ENCODE data around the gene ETNK2. TPM values are rescaled to one million over a fixed set of nuclear protein-coding genes. Genes with fewer than 3 reads are reported as not detected.

Gene ETNK2
- total and polyA plus RNA-seq, 2 of the 13 experiments (the other 11 are each of a cell fraction or from before 2014, with no cell fraction given) = 15.5 to 42.8 TPM

- TF ChIP-seq CSRNP1 (CRISPR knock-in tag; IDR thresholded peaks at IDR 0.05) (no peak), ZNF430 (CRISPR knock-in tag; IDR thresholded peaks at IDR 0.05) (no peak), RAD21 (CRISPR knock-in tag; IDR thresholded peaks at IDR 0.05) (peak; percentile 92), AGO2 (optimal IDR thresholded peaks at IDR 0.05; ENCODE audit: low read depth, low read length) (no peak), SAFB2 (CRISPR knock-in tag; IDR thresholded peaks at IDR 0.05; ENCODE audit: borderline replicate concordance, low read depth) (no peak), ZBTB42 (CRISPR knock-in tag; IDR thresholded peaks at IDR 0.05) (no peak), ZNF687 (CRISPR knock-in tag; IDR thresholded peaks at IDR 0.05) (0 out of 2 replicates have a peak, but pooled peaks have one; percentile 9), TP53 (CRISPR knock-in tag; conservative IDR thresholded peaks at IDR 0.05) (no peak), HNF4G (IDR thresholded peaks at IDR 0.05; ENCODE audit: borderline replicate concordance, low read depth, low read length) (no peak), HNF4G (CRISPR knock-in tag; IDR thresholded peaks at IDR 0.05; ENCODE audit: borderline replicate concordance, low read depth) (no peak), TSC22D2 (CRISPR knock-in tag; IDR thresholded peaks at IDR 0.05; ENCODE audit: borderline replicate concordance) (no peak), FUBP1 (CRISPR knock-in tag; IDR thresholded peaks at IDR 0.05; ENCODE audit: borderline replicate concordance) (no peak), ZBED4 (CRISPR knock-in tag; IDR thresholded peaks at IDR 0.05; ENCODE audit: borderline replicate concordance) (no peak), ZFP82 (CRISPR knock-in tag; IDR thresholded peaks at IDR 0.05; ENCODE audit: borderline replicate concordance) (0 out of 2 replicates have a peak, but pooled peaks have one; percentile 29), ZNF451 (CRISPR knock-in tag; IDR thresholded peaks at IDR 0.05) (no peak), ZNF773 (CRISPR knock-in tag; IDR thresholded peaks at IDR 0.05; ENCODE audit: borderline replicate concordance) (no peak), GABPB1 (CRISPR knock-in tag; IDR thresholded peaks at IDR 0.05) (no peak), FOXJ3 (CRISPR knock-in tag; IDR thresholded peaks at IDR 0.05; ENCODE audit: borderline replicate concordance) (no peak)
Observed at GRCh38 chr1:204127597-204128242, 24.1 kb downstream of the ETNK2 start (continued).
